Right lobe of liver (tissue), 6 donors: ENCODE results near the gene NARS2. TPM values are rescaled to one million over a fixed set of nuclear protein-coding genes. Genes with fewer than 3 reads are reported as not detected.

Experiments used
- ATAC-seq, 4 donors: fragments of 200-7000 bp; cut with Tn5 transposase; one replicate each; pipeline ENCODE4 v1.9.1; 2020; ENCODE audit warnings: mild to moderate bottlenecking in 4 of 4, moderate library complexity in 4 of 4
- DNase-seq, 3 donors: peaks; one replicate each; pipeline ENCODE4 v3.0.0-alpha.2; 2020
- H3K27ac ChIP-seq, 3 donors: fragments of 200-600 bp; one replicate each; pipeline ENCODE4 v1.8.0; 2022
- H3K27me3 ChIP-seq, 2 donors: fragments of 200-600 bp; one replicate each; pipeline ENCODE4 v1.8.0; 2022
- H3K36me3 ChIP-seq, 4 donors: fragments of 200-600 bp; sonication (generic) in 1 of 4; one replicate each; pipeline versions ENCODE4 v1.5.1 to v1.8.0; 2017 to 2022; ENCODE audit warnings: control low read depth in 1 of 4
- H3K4me1 ChIP-seq, 4 donors: fragments of 200-600 bp; sonication (generic) in 1 of 4; one replicate each; pipeline versions ENCODE4 v1.5.1 to v1.8.0; 2017 to 2022; ENCODE audit warnings: control low read depth in 1 of 4
- H3K4me3 ChIP-seq, 3 donors: fragments of 200-600 bp; one replicate each; pipeline ENCODE4 v1.8.0; 2022
- H3K9me3 ChIP-seq, 4 donors: fragments of 200-600 bp; sonication (generic) in 1 of 4; one replicate each; pipeline versions ENCODE4 v1.5.1 to v1.8.0; 2017 to 2022; ENCODE audit warnings: control low read depth in 1 of 4
- POLR2A ChIP-seq: fragments of 450-650 bp; IDR thresholded peaks from one replicate; pipeline ENCODE4 v1.6.1; 2017; ENCODE audit warnings: antibody characterized with exemption, mild to moderate bottlenecking
- WGBS: methylation state at CpG from one replicate; pipeline ENCODE4 v1.1.6; 2018; ENCODE audit warnings: low coverage, low lambda C conversion rate; ENCODE audit not compliant: insufficient coverage; ENCODE audit errors: missing lambda C conversion rate; 5-methylcytosine and 5-hydroxymethylcytosine counted together
- intact Hi-C, 2 donors: fragments of 100-400 bp; cut with DNase I; formaldehyde crosslinking; loops; one replicate each; pipeline versions ENCODE4 v1.11.2 to v1.14.1; 2022
- total RNA-seq, 6 experiments: library from RNA; depleted of rRNA in 2 of 6; stranded (reverse); fragments of >200 nt in 2 of 6; fragmentation: NEBNext Ultra II Directional in 3 of 6; extraction: Animal tissue kit (Norgen Biotek cat#: 25700) in 3 of 6; gene quantifications; one replicate each; pipeline versions ENCODE4 v1.1.0 to v1.2.4, GENCODE V29; 2016 to 2023
- TF ChIP-seq, protein P1 (sequence below), 4 donors: fragments of 200-600 bp in 3 of 4; fragments of 450-650 bp in 1 of 4; IDR thresholded peaks; one replicate each; pipeline versions ENCODE4 v1.5.1 to v1.8.0; 2016 to 2022; ENCODE audit warnings: antibody characterized with exemption in 4 of 4, mild to moderate bottlenecking in 2 of 4
- donor health status: DM: no; HTN: yes; CAD: no.
- donor health status: DM: no; HTN: no; CAD: no.
- donor health status: DM: no; HTN: no; CAD: no.
- donor health status: DM: no; HTN: yes; CAD: no.
- donor health status: DM: no; HTN: yes; CAD: no.

Gene NARS2
- total RNA-seq, 6 experiments from 2014 or later, result 11.5 to 17.4 (median 14.0) TPM

DNA sequence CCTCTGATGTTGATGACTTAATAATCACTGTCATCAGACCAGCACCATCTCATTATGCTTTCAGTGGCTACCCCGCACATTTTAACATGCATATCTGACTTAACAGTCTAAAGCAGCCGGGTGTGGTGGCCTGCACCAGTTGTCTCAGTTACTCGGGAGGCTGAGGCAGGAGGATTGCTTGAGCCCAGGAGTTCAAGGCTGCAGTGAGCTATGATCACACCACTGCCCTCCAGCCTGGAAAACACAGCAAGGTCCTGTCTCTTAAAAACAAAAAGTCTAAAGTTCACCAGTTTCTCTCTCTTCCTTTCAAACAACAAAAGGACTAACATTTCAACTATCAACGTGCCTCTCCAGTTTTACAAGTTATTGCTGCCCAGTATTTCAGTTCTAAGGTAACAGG lies 101.8 kb downstream of the NARS2 start:
- Histone ChIP-seq H3K9me3 (no peaks in the 10 kb centered on the region), H3K4me3 (no peak overlapping the region), H3K36me3 (no peaks in the 10 kb centered on the region), H3K27me3 (no peaks in the 10 kb centered on the region), H3K4me1 (no peaks in the 10 kb centered on the region), H3K27ac (no peak overlapping the region)
- no peak for DNase-seq
- intact Hi-C loops, result no loop called here
- 81% methylated on average over 4 of the region's 4 CpGs for WGBS
- no peak for ATAC-seq
- TF ChIP-seq POLR2A, result no peak
- TF ChIP-seq, protein P1, sequence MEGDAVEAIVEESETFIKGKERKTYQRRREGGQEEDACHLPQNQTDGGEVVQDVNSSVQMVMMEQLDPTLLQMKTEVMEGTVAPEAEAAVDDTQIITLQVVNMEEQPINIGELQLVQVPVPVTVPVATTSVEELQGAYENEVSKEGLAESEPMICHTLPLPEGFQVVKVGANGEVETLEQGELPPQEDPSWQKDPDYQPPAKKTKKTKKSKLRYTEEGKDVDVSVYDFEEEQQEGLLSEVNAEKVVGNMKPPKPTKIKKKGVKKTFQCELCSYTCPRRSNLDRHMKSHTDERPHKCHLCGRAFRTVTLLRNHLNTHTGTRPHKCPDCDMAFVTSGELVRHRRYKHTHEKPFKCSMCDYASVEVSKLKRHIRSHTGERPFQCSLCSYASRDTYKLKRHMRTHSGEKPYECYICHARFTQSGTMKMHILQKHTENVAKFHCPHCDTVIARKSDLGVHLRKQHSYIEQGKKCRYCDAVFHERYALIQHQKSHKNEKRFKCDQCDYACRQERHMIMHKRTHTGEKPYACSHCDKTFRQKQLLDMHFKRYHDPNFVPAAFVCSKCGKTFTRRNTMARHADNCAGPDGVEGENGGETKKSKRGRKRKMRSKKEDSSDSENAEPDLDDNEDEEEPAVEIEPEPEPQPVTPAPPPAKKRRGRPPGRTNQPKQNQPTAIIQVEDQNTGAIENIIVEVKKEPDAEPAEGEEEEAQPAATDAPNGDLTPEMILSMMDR (IDR thresholded peaks at IDR 0.05), result no peak

DNA sequence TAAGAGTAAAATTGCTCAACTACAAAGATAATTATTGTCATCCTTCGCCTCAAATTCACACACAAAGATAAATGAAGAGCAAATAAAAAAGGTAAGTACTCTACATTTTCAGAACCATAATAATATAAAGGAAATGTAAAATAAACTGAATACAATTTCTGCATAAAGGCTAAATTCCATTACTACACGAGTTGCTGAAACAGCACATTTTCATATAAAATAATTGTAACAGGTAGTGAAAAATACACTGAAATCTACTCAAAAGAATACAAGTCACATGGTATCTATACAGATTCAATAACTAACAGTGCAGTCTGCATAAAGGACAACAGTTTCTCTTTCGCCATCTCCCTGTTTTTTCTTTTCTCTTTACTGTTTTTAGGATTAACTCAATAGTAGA lies 102.3 kb downstream of the NARS2 start:
- no peaks in the 10 kb centered on the region for H3K9me3 ChIP-seq
- WGBS, result 92% methylated on average over 3 of the region's 3 CpGs
- no peaks in the 10 kb centered on the region for H3K4me1 ChIP-seq
- H3K27ac ChIP-seq, result no peak overlapping the region
- no peak overlapping the region for H3K4me3 ChIP-seq
- no peaks in the 10 kb centered on the region for H3K27me3 ChIP-seq
- intact Hi-C loops, result no loop called here
- no peaks in the 10 kb centered on the region for H3K36me3 ChIP-seq
- no peak for TF ChIP-seq POLR2A
- TF ChIP-seq, protein P1 (IDR thresholded peaks at IDR 0.05), result no peak
- ATAC-seq (no peak), DNase-seq (no peak)

DNA sequence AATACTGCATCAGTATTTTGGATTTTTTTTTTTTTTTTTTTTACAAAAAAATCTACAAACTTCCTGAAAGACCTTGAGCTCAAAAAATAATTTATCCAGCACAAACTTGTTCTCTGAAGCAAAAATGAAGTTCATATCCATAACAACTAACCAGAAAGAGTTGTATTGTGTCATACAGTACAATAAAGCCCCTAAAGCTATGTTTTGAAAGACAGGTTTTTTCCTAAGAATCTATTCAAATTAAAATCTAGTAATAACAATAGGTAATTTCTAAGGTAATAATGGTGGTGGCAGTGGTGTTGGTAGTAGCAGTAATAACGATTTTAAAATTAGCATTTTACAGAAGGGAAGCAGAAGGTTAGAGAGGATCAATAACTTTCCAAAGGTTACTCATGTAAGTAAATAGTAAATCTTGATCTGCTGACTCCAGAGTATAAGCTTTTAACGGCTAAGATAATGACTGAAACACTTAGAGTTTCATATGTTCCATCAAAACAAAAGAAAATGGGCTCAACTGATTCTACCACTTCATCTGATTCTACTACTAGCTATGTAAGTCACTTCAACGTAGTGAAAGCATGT lies 103.7 kb downstream of the NARS2 start:
- Histone ChIP-seq H3K27me3 (no peaks in the 10 kb centered on the region), H3K9me3 (no peaks in the 10 kb centered on the region), H3K36me3 (no peaks in the 10 kb centered on the region), H3K4me3 (no peak overlapping the region), H3K4me1 (no peaks in the 10 kb centered on the region), H3K27ac (no peak overlapping the region)
- intact Hi-C loops, result no loop called here
- DNase-seq, result no peak
- TF ChIP-seq, protein P1 (IDR thresholded peaks at IDR 0.05), result no peak
- no peak for TF ChIP-seq POLR2A
- ATAC-seq, result peak; percentile 54 to 84 (median 68)
- 26% methylated on average over 3 of the region's 3 CpGs for WGBS

DNA sequence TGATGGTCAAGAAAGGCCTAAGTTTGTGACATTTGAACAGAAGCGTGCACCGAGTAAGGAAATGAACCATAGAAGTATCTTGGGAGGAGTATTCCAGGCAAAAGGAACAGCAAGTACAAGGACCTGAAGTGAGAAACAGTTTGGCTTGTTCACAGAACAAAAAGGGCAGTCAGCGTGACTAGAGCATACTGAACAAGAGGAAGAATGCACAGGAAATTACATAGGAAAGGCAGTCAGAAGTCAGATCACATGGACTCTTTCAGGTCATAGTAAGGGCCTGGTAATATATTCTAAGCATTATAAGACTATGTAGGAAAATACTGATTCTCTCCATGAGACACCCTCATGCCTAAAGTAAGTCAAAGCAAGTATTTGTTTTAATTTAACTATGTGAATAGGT lies 104.8 kb downstream of the NARS2 start:
- WGBS, result 89% methylated on average over 3 of the region's 3 CpGs
- Histone ChIP-seq H3K27me3 (no peaks in the 10 kb centered on the region), H3K9me3 (no peaks in the 10 kb centered on the region), H3K27ac (no peak overlapping the region), H3K4me3 (no peak overlapping the region), H3K36me3 (no peaks in the 10 kb centered on the region), H3K4me1 (no peaks in the 10 kb centered on the region)
- ATAC-seq (peak in 3 of 4 donors; percentile 57 to 64 (median 61)), DNase-seq (no peak)
- intact Hi-C loops, result no loop called here
- TF ChIP-seq, protein P1 (IDR thresholded peaks at IDR 0.05), result no peak
- TF ChIP-seq POLR2A, result no peak

DNA sequence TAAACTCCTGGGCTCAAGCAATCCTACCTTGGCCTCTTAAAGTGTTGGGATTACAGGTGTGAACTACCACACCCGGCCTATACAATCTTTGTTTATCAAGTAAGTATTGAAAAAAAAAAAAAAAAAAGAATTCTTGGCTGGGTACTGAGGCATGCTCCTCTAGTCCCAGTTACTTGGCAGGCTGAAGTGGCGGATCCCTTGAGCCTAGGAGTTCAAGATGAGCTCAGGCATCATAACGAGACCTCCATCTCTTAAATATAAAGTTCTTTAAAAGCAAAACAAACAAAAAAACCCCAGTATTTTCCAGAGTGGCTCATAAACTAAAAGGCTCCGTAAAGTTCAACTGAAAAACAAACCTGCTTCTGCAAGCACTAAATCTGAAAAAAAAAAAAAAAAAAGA lies 106.7 kb downstream of the NARS2 start:
- no peak overlapping the region for H3K27ac ChIP-seq
- DNase-seq (no peak), ATAC-seq (no peak)
- TF ChIP-seq POLR2A, result no peak
- TF ChIP-seq, protein P1 (IDR thresholded peaks at IDR 0.05), result no peak
- no peaks in the 10 kb centered on the region for H3K4me1 ChIP-seq
- no peaks in the 10 kb centered on the region for H3K27me3 ChIP-seq
- WGBS, result 88% methylated on average over 4 of the region's 4 CpGs
- H3K4me3 ChIP-seq, result no peak overlapping the region
- intact Hi-C loops, result no loop called here
- H3K36me3 ChIP-seq, result no peaks in the 10 kb centered on the region
- H3K9me3 ChIP-seq, result no peaks in the 10 kb centered on the region
